ENCODE data around the gene TMEM127.

DNA sequence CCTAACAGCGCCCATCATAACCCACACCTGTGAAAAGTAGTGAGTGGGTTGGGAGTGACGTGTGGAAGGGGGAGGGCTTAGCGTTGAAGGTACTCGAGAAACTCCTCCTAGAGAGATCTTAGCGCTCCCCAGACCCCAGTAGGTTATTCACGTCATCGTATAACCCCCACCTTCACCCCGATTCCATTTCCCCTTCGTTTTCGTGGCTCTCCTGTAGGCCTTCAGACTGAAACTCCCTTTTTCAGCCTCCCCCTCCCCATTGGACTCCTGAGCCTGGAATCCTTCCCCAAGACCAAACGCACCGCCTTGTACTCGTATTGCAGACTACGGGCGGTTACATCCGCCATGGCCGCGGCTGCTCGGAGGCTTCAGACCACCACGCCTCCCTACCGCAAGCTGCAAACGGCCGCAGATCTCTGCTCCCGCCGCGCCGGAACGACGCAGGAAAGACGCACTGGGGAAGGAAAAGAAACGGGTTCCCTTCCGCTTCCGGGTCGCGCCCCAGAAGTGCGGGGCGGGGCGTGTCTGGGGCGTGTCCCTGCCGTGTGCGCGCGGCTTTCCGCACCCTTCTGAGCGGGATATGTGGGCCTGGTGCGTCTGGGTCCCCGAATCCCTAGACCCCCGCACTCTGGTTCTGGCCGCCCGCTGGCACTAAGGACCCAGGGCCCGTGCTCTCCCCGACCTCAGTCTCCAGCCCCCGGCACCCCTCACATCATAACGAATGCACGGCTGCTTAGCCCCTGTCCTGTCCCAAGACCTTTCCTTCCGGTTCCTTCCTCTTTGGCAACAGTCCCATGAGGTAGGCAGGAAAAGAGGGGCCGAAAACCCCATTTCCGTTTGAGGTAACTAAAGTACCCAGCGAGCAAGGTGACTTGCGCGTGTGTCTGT is 39.5 kb upstream of the TMEM127 start, which contains the start of gene SNRNP200:
- no peak for TF ChIP-seq EZH2 (IDR thresholded peaks at IDR 0.05; ENCODE audit: insufficient read depth, poor library complexity, severe bottlenecking)
- no peak for TF ChIP-seq EZH2phosphoT487 (IDR thresholded peaks at IDR 0.05; ENCODE audit: insufficient read depth, low read depth)
